GM18858 (cell line): ENCODE measurements around the gene LPIN1.

ENCODE experiments used
- ATAC-seq: cut with Tn5 transposase; IDR thresholded peaks from one replicate; pipeline ENCODE4 v1.9.1; 2021; ENCODE audit not compliant: unreplicated experiment

Gene LPIN1

DNA sequence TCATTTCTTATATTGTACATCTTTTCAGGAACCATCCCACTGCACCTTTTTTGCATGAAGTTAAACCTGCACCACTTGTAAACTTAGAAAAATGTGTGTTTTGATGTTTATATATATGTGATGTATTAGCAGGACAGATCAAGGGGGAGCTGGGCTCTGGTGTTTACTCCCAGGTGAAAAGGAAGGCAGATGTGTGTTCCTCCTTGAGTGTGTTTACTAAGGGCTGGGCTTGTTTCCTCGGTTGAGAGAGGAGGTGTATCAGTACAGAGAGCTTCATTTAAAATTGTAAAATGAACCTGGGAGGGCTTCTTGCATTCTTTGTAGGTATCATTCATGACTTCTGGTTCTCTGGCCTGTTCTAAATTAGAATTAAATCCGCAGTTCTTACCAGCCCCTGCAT lies 14.8 kb downstream of the LPIN1 start:
- ATAC-seq, result no peak

DNA sequence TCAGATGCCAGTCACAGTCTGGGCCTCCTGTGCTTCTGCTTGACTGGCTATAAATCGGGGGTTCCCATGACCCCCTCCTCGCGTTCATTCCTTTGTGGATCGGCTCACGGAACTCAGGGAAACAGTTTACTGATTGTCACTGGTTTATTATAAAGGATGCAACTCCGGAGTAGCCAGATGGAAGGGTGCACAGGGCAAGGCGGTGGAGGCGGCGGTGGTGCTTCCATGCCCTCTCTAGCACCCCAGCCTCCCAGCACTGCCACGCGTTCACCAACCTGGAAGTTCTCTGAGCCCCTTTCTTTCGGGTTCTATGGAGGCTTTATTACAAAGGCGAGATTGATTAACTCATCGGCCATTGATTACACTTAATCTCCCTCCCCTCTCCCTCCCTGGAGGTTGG lies 15.6 kb downstream of the LPIN1 start:
- ATAC-seq, result no peak

DNA sequence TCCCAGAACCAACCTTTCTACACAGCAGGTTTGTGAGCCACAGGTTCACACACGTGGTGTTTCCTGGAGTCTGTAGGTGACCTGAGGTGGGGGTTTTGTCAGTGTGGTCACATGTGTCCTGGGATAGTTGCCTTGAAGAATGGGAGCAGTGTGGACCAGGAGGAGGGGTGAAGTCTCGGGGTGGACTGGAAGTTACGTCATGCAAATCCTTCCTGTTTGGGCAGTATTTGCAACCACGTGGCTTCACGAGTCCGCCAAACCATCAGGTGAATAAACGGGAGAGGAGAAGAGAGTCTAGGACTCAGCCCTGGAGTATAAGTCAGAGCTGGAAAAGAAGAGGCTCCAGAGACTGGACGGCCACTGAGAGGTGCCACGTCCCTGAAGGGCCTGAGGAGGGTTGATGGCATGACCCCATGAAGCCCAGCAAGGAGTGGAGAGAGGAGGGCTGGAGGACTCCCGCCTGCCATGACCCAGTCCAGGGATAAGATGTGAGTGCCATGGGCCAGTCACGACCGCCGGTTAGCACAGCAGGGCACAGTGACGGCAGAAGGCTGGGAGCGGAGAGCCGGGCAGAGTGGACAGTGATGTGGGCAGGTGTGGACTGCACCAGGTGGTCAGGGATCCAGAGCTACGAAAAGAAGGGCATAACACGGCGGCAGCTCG lies 16.5 kb downstream of the LPIN1 start:
- ATAC-seq, result no peak

DNA sequence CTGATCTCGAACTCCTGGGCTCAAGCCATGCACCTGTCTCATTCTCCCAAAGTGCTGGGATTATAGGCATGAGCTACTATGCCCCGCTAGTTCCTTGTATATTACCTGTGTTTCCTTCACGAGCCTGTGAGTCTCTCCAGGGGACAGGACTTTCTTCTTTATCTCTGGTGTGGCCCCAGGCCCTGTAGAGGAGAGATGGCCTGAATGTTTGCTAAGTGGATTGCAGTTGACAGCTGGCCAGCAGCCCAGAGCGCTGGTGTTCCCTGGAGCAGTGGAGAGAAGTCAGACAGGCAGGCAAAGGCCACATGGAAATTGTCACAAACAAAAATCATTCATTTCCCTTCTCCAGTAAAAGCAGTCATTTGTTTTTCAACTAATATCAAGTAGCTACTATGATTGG lies 17.9 kb downstream of the LPIN1 start:
- ATAC-seq, result no peak

DNA sequence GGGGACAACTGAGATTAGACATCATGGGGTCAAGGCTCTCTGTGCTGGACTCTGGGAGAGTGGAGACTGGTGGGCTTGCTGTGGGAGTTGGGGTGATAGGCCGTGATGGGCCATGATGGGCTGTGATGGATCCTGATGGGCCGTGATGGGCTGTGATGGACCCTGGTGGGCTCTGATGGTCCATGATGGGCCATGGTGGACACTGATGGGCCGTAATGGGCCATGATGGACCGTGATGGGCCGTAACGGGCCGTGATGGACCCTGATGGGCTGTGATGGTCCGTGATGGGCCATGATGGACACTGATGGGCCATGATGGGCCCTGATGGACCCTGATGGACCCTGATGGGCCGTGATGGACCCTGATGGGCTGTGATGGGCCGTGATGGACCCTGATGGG lies 18.5 kb downstream of the LPIN1 start:
- no peak for ATAC-seq

DNA sequence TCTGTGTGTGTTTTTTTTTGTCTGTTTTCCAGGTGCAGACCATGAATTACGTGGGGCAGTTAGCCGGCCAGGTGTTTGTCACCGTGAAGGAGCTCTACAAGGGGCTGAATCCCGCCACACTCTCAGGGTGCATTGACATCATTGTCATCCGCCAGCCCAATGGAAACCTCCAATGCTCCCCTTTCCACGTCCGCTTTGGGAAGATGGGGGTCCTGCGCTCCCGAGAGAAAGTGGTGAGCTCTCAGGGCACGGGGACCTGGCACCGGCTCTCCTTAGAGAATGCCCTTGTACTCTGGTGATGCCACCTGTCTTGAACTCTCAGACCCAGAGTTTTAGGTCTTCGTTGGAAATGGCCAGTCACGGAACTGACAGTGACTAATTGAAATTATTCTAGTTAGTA lies 19.1 kb downstream of the LPIN1 start:
- no peak for ATAC-seq

DNA sequence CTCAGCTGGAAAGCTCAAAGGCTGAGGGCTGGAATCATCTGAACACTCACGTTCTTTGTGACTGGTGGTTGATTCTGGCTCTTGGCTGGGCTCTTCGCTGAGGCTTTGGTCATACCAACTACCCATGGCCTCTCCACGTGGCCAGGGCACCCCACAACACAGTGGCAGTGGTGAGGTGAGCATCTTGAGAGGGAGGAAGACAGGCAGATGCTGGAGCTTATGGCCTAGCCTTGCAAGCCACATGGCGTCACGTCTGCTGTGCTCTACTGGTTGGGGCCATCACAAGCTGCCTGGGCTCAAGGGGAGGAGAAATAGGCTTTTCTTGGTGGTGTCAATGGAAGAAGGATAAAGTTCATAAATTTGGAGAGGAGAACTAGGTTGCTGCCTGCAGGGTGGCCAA lies 19.6 kb downstream of the LPIN1 start:
- no peak for ATAC-seq

DNA sequence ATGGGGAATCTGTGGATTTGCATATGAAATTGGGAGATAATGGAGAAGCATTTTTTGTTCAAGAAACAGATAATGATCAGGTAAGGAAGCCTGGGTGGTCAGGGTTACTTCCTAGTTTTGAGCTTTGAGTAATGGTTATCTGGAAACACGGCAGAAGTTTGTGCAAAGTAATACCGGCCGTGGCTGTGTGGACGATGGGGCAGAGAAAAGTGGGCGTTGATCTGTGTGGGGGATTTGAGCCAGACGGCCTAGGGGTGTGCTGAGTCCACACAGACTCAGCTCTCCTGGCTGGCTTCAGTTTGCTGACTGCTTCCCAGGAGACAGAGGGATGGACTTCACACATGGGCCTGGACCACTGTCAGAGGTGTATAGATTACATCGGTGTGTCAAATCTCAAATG lies 21.3 kb downstream of the LPIN1 start:
- no peak for ATAC-seq

DNA sequence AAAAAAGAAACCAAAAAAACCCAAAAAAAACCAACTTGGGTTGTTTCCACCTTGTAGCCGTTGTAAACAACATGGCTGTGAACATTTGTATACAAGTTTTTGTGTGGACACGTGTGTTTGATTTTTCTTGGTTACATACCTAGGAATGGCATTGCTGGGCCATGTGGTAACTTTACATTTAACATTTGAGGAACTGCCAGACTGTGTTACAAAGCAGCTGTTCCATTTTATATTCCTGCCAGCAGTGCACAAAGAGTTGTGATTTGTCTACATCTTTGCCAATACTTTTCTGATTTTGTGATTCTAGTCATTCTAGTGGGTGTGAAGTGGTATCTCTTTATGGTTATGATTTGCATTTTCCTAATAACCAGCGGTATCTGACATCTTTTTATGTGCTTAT lies 22.5 kb downstream of the LPIN1 start:
- ATAC-seq, result no peak

DNA sequence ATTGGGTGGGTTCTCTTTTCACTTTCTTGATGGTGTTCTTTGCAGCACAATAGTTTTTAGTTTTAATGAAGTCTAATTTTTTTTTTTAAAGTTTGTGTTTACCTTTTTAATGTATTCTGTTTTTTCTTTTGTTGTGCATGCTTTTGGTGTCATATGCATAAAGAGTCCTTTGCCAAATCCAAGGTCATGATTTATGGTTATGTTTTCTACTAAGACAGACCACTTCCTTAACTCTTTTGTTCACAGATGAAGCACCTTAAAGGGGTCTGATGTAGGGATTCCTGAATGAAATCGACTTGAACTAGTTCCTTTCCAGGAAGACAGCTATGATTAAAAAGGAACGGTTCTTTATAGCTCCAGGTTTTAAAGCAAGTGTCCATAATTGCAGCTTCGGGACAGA lies 23.1 kb downstream of the LPIN1 start:
- ATAC-seq, result no peak

DNA sequence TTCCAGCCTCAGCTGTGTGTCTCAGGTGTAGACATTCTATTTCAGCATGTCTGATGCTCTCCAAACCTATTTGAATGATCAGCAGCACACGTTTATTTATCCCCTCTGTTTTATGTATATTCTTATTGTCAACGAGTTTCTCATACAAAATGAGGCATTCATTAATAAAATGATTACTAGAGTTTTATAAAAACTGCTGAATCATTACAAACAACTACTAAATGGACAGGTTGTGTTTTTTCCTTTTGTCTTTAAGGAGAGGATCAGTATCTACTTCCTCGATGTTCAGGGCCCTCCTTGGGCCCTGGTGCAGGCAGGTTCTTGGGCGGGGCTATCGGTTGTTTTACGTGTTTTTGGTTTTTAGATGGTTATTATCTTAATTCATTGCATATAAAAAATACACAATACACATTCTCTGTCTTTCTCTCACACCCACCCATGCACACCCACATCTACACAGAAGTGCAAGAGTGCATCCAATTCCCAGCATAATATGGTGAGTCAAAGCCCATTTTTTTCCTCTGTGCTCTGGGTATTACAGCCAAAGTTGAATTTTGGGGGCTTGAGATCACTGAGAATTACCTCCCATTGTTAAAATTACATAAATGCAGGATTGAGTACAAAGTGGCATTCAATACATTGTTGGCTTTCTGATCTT lies 24.2 kb downstream of the LPIN1 start:
- ATAC-seq, result no peak

DNA sequence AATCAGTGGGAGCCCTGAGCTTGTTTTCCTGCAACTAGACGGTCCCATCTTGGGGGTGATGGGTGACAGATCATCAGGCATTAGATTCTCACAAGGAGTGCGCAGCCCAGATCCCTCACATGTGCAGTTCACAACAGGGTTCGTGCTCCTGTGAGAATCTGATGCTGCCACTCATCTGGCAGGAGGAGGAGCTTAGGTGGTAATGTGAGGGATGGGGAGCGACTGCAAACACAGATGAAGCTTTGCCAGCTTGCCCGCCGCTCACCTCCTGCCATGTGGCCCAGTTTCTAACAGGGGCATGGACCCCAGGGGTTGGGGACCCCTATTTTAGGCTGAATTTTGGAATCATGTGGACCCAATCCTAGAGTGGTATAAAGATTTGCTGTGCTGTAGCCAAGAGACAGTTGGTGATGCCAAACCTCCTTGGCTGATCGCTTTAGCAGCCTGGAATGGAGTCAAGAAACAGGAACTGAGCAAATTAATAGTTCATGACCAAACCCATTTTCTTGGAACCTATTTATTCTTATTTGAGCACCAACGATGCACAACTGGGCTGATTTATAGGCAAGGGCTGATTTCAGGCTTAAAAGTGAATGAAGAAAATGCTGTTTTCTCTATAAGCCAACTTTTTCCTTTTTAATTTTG lies 25.7 kb downstream of the LPIN1 start:
- no peak for ATAC-seq

DNA sequence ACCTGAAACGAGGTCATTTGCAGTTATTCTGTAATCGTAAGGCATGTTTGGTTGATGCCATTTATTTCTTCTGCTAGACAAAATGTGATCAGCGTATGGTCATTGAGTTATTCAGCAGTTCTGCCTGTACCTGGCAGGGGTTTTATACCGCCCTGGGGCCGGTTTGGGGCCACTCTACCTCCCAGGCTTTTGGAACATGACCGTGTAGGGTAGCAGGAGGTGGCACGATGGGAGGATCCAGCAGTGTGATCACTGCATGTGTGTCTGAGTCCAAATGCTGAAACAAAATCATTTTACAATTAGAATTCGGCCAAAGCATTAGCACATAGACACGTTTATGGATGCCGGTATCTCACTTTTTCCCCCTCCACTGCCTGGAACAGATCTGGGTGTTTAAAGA lies 26.7 kb downstream of the LPIN1 start:
- no peak for ATAC-seq

DNA sequence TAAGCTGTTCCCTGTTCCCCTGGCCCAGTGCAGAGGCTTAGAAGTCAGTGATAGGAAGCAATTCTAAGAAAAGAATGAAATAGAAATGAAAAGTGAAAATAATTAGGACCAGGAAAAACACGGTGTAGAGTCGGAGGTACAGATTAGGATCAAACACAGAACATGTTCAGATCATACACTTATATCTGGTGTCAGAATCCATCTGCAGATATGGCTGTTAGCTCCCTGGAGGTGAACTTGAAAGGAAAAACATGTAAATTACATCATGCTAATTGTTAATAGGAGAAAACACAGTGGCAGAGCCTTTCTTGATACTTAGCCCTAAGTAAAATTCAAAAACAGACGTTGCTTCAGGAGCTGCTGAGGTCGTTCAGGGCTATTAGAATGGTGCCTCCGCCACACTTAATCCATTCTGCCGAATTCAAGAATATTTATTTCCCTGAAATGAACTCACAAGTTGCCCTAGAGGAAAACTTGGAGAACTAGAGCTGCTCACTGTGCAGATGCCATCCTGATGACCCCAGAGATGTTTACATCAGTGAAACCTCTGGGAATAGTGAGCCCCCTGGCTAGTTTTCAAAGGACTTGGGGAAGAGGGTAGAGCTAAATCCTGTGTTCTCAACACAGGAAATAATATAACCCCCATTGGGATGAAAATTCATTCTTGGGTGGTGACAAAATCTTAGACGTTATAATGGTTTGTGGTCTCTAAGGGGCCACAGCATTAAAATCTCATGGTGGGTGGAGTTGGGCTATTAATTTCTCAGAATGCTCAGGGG lies 27.5 kb downstream of the LPIN1 start:
- ATAC-seq, result no peak

DNA sequence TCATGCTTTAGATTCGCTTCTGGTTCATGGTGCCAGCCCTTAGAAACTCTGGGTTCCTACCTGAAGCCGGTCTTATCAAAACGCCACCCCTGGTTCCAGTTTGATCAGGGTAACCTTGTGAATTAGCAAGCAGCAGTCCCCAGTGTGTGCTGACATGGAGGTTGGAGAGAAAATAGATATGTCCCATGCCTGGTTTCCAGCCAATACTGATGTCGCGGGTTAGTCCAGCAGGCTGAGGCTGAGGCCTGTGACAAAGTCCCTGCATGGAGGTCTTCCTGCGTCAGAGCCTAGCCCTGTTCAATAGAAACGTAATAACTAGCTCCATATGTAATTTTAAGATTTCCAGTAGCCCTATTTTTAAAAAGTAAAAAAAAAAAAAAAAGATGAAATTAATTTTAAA lies 28.2 kb downstream of the LPIN1 start:
- no peak for ATAC-seq

DNA sequence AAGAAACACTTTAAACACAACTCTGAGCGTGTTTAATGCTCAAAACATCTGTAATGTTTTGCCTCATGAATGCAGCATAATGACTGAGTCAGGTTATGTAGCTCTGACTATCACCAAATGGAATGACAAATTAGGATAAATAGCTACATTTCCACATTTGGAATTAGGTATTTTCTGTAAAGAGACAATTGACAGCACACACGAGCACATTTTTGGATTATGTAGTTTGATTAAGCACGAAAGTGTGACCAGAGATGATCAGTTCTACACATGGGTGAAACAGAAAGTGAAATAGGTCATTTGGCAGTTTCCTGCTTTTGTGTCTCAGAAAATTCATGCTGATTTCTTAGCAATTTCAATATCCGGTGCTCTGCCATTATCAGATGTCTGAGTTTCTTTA lies 29.0 kb downstream of the LPIN1 start:
- ATAC-seq, result peak; percentile 91

DNA sequence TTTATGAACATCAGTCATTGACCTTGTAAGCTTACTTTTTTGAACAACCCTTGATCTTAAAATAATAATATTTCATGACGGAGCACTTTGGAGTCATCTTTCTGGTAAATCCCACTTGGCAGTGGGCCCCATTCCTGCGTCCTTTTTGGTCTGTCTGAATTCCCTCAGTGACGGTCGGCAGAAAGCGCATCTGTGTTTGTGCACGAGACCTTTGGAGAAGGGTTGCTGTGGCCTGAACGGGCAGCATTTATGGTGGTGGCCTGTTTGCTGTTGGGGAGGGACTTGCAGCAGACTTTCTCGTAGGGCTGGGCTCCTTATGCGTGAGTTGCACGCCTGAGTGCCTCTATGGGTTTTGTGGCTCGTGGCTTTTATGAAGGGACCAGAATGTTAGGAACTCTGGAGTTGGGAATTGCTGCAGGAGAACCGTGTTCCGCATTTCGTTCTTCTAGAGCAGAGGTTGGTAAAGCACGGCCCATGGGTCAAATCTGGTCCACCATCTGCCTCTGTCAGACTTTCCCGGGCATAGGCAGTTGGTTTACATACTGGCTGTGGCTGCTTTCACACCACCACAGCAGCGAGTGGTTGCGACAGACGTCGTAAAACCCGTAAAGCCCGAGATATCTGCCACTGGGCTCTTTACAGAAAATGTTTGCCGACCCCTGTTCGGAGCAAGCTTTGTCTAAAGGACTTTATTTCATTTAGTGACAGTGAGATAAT lies 30.8 kb downstream of the LPIN1 start:
- no peak for ATAC-seq

DNA sequence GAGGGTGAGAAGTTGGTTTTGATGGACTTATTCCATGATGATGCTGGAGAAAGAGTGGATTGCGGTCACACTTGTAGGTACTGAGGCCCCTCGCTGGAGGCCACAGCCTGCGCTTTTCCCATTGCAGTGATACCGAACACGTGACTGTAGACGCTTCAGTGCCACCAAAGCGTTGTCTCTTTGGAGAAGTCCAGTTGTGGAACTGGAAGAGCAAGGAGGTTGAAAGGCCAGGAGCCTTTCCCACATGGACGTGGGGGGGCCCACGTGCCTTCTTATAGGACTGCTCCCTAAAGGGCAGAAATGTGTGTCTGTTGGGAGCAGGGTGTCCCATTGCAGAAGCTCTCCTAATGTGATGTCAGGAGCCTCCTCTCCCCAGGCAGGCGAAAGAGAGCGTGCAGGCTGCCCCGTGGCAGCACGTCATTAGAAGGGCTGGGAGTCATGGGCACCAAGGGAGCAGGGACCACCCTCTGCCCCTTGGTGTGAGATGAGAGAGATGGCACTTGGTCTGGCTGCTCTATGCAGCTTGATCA lies 31.5 kb downstream of the LPIN1 start:
- no peak for ATAC-seq

DNA sequence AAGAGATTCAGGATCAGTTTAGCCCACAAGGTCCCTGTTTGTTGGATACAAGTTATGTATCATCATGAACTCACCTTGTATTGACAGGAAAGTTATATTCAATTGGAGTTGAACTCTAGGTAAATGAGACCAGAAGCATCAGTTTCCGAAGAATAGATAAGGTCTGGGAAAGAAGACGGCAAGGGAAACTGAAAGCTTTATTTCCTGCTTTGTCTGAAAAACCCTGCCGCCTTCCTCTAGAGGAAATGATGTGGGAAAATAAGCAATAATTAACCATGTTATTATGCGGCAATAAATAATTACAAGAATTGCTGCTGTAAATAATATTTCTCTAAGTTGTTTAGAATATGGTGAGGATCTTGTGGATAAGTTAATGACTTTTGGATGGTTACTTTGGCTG lies 32.0 kb downstream of the LPIN1 start:
- ATAC-seq, result no peak

DNA sequence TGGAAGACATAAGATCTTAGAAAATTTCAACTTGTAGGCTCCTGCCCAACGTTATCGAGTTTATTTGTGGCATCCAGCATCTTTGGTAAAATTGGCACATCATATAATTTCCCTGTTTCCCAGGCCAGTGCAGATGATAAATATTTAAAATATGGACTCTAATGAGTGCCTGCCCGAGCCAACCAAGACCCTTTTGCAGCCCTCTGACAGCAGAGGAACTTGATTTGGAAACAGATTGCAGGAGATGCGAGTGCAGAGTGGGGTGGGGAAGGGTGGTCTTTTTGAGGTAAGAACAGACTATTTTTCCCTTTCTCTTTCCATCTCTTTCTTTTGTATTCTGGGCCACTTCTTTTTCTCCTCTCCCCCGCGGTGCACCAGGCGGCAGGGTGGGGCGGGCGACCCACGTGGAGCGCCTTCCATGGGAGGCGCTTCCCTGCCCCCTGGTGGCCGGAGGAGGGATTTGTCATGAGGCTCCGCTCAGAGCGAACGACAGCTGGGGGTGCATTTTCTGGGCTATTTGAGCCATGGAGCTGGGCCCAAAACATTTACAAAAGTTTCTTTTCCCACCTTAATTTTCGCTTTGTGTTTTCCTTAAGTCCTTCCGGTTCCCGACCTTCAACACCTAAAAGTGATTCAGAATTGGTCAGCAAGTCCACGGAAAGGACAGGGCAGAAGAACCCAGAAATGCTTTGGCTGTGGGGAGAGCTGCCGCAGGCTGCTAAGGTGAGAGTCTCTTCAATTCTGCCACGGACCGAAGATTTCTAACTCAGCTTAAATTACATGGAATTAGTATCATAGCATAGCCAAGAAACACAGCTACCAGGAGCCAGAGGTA lies 32.7 kb downstream of the LPIN1 start:
- ATAC-seq, result peak; percentile 64
